Measurements from ENCODE around the gene HOXD10.

HOXD10 gene

GRCh38 chr2:176162911-176163671 is 46.5 kb downstream of the HOXD10 start:
- DNase-seq (ENCODE audit: low read depth in 2 of 2): no peak

- no peak for DNase-seq (ENCODE audit: low read depth in 2 of 2)
These were observed 47.1 kb downstream of the HOXD10 start for GRCh38 chr2:176163672-176164056.

- no peak for DNase-seq (ENCODE audit: low read depth in 2 of 2)
These were observed 47.6 kb downstream of the HOXD10 start for GRCh38 chr2:176164201-176164600.

- DNase-seq (ENCODE audit: low read depth in 2 of 2): no peak
These were observed 48.2 kb downstream of the HOXD10 start for GRCh38 chr2:176164611-176165369.

GRCh38 chr2:176165370-176166050 is 48.9 kb downstream of the HOXD10 start:
- DNase-seq (ENCODE audit: low read depth in 2 of 2): no peak

GRCh38 chr2:176166272-176166671 is 49.7 kb downstream of the HOXD10 start:
- no peak for DNase-seq (ENCODE audit: low read depth in 2 of 2)

GRCh38 chr2:176167398-176167797 is 50.8 kb downstream of the HOXD10 start:
- no peak for DNase-seq (ENCODE audit: low read depth in 2 of 2)

- no peak for DNase-seq (ENCODE audit: low read depth in 2 of 2)
These were observed 52.6 kb downstream of the HOXD10 start for GRCh38 chr2:176169181-176169580.

Measured in stimulated activated CD8-positive, alpha-beta memory T cell treated with anti-CD3 and anti-CD28 coated beads, Interleukin-7, amount 100 ng/mL, for 4 hours (primary cell).